ELR (cell line): ENCODE data around the gene RNF186.
"Not testable (repeated sequence)": the region's sequence is repeated elsewhere in the genome, so short reads cannot be mapped to it uniquely, and the experiment has no call there.

Source experiments
- DNase-seq: peaks from one replicate; pipeline ENCODE4 v3.0.0-alpha.2; 2015; ENCODE audit warnings: low read depth

The RNF186 gene, protein sequence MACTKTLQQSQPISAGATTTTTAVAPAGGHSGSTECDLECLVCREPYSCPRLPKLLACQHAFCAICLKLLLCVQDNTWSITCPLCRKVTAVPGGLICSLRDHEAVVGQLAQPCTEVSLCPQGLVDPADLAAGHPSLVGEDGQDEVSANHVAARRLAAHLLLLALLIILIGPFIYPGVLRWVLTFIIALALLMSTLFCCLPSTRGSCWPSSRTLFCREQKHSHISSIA

DNA sequence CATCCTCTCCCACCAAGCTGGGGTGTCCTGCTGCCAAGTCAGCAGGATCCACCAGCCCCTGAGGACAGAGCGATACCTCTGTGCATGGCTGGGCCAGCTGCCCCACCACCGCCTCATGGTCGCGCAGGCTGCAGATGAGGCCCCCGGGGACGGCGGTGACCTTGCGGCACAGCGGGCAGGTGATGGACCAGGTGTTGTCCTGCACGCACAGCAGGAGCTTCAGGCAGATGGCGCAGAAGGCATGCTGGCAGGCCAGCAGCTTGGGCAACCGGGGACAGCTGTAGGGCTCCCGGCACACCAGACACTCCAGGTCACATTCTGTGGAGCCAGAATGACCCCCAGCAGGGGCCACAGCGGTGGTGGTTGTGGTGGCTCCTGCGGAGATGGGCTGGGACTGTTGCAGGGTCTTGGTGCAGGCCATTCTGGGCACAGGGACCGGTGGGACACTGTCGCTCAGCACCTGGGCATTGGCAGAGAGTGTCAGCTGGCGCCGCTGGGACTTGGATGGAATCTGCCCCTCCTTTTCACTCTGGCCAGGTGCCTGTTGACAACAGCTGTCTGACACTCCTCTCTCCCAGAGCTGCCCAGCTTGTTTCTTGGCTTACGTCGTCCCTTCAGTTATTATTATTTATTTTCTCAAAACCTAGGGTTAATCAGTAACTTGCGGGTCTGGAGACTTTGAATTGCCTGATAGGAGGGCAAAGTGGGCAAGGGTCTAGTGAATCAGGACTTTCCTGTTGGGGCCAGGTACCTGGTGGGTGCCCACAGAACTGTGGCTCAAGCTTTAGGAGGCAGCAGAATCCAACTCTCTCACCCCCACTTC is at the start of gene RNF186:
TSS of gene RNF186 (minus strand) at position 603 of the 823 bp plus-strand sequence. CDS start at position 421, 182 bp downstream.
- DNase-seq: no peak

- DNase-seq: no peak
These were observed 49.6 kb upstream of the RNF186 start for GRCh38 chr1:19864570-19865160.

DNA sequence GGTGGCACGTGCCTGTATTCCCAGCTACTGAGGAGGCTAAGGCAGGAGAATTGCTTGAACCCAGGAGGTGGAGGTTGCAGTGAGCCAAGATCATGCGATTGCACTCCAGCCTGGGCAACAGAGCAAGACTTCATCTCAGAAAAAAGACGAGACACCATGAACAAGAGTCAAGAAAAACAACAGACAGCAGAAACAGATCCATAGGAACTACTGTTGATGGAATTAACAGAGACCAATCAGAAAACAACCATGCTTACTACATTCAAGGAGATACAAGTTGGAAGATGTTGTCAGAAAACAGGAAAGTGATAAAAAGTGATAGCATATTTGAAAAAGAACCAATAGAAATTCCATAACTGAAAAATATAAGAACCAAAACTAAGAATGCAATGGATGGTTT is 47.9 kb upstream of the RNF186 start:
- DNase-seq: no peak

- DNase-seq: no peak
These were observed 46.9 kb upstream of the RNF186 start for GRCh38 chr1:19861842-19862530.

GRCh38 chr1:19861034-19861433 is 46.0 kb upstream of the RNF186 start:
- peak; percentile 25 for DNase-seq

DNA sequence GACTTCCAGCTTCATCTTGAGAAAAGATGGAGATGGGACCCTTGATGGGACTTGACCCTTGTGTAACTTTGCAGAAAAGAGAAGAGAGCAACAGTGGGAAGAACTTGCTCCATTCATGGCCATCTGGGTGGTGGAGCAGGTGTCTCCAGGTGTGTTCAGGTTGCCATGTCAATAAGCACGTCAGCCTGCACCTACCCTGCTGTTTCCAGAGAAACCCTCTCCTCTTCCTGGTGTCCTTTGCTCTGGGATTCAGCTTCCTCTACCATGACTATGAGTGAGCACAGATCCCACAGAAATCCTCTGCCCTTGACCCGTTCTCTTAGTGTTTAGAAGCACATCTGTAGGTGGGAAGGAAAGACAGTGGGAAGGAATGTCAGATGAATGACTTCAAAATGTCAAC is 45.3 kb upstream of the RNF186 start:
- DNase-seq: no peak

GRCh38 chr1:19859876-19860275 is 44.8 kb upstream of the RNF186 start:
- DNase-seq: no peak

DNA sequence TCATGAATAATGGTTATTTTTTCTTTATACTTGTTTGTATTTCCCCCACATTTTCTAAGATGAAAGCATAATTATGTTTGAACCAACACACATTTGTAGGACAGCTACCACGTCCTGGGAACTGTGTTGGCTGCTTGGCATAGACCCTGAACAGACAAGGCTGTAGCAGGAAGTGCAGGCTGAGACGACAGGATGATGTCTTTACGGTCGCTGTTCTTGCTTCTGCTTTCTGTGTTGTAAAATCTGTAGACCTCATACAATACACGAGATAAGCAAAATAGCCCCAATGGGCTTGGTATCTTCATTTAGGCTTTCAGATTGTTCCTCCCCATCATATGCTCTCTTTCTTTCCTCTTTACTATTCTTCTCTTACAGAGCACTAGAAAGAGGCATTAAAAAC is 43.8 kb upstream of the RNF186 start:
- DNase-seq: no peak

GRCh38 chr1:19854866-19855265 is 39.8 kb upstream of the RNF186 start:
- DNase-seq: no peak

DNA sequence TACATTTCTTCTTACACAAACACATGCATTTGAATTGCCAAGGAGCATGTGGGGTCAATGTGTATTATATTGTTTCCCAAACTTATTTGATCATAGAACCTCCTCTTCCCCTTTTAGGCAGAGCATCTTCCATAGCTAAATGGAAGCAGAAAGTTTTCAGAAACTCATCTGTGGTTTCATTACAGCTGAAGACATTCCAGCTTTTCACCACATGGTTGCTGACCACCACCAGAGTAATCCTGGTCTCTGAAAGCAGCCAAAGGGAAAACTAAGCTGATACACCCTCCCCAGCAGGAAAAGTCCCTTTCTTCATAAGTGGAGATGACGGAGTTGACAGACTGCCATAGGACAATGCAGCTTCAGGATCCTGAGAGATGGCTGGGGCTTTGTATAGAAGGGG is 37.0 kb upstream of the RNF186 start:
- no peak for DNase-seq

- no peak for DNase-seq
These were observed 35.1 kb upstream of the RNF186 start for GRCh38 chr1:19850214-19850613.

GRCh38 chr1:19849307-19849706 is 34.2 kb upstream of the RNF186 start:
- DNase-seq: not testable (repeated sequence)

DNA sequence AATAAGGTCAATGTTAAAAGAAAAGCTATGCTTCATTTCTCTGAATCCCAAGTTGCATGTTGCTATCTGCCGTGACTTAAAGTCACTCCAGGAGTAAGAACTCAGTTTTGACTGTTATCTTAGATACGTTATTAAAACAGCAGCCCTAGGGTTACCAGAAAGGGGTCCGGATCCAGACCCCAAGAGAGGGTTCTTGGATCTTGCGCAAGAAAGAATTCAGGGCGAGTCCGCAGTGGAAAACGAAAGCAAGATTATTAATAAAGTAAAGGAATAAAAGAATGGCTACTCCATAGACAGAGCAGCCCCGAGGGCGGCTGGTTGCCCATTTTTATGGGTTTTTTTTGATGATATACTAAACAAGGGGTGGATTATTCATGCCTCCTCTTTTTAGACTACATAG is 32.3 kb upstream of the RNF186 start:
- not testable (repeated sequence) for DNase-seq

DNA sequence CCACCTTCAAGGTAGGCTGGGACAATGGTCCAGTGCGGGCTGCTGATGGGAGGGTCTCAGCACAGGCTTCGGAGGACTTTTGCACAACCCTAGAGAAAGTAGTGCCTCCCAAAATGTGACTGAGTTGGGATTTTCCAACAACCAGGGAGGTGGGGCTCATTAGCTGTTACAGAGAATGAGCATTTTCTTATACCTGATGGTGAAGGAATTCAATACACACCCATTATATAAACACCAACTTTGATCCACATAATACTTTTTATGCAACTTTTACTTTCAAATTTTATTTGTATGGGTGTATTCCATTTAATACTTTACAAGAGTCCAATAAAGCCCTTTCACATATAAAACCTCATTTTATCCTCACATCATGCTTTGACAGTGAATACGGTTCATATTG is 31.3 kb upstream of the RNF186 start:
- DNase-seq: no peak

DNA sequence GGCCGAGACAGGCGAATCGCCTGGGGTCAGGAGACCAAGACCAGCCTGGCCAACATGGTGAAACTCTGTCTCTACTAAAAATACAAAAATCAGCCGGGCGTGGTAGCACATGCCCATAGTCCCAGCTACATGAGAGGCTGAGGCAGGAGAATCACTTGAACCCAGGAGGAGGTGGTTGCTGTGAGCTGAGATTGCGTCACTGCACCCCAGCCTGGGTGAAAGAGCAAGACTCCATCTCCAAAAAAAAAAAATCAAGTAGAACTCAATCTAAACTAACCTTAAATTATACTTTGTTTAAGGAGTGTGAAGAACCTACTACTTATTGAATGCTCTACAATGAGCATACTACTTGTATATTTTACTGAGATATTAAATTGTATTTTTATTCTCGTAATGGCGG is 30.5 kb upstream of the RNF186 start:
- no peak for DNase-seq

DNA sequence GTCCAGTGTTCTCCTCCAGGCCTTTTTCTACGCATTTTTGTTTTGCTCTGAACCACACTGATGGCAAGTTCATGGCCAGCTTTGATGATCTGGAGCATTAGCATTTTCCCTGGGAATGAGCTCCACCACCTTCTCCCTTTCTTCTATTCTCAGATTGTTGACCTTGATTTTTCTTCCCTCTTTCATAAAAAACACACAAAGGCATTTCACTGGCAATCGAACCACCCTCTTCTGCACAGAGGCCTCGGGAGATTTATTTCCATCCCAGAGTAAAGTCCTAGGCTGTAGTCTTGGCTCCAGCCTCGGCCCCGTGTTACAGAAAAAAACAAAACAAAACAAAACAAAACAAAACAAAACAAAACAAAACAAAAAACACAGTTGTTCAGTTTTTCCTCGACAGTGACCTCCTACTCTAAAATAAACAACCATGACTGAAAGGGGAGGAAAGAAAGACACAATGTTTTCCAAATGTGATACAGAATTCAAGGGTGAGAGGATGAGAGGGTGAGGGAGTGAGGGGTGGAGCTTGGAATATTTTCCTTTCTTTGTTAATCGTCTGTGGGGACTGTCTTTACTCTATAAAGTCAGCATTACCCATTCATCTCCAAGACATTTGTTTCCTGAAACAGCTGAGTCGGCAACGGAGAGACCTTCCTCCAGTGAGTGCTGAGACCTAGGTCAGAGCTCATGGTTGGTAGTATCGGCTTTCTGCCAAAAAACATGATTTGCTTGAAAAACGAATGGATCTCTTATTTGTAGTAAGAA is 29.8 kb upstream of the RNF186 start:
- DNase-seq: no peak

- DNase-seq: no peak
These were observed 25.1 kb upstream of the RNF186 start for GRCh38 chr1:19840228-19840627.

GRCh38 chr1:19837866-19838265 is 22.8 kb upstream of the RNF186 start:
- no peak for DNase-seq

- no peak for DNase-seq
These were observed 20.5 kb upstream of the RNF186 start for GRCh38 chr1:19835578-19835977.

DNA sequence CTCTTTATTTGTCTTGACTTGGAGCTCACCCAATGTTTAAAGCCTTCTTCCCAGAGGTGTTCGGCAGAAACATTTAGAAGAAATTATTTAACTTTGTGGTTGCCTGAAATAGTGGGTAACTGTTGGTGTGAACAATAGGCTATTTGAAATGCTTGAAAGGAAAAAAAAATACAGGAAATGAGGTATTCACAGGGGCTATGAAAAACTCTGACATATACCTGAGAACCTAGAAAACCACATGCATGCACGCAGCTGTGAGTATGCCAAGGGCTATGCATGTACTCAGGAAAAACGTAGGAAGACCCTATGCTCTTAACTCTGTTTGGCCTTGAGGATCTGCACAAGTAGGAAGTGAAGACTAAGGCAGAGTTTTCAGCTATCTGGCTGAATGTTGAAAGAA is 16.4 kb upstream of the RNF186 start:
- DNase-seq: no peak

GRCh38 chr1:19828546-19828945 is 13.5 kb upstream of the RNF186 start:
- DNase-seq: peak; percentile 61

GRCh38 chr1:19825298-19825697 is 10.2 kb upstream of the RNF186 start:
- DNase-seq: no peak
